ENCODE data around the gene DNAH7. TPM values are rescaled to one million over a fixed set of nuclear protein-coding genes. Genes with fewer than 3 reads are reported as not detected.

Gene DNAH7
- total RNA-seq, 4 donors from 2014 or later, result 1.6 to 5.0 (median 3.0) TPM

DNA sequence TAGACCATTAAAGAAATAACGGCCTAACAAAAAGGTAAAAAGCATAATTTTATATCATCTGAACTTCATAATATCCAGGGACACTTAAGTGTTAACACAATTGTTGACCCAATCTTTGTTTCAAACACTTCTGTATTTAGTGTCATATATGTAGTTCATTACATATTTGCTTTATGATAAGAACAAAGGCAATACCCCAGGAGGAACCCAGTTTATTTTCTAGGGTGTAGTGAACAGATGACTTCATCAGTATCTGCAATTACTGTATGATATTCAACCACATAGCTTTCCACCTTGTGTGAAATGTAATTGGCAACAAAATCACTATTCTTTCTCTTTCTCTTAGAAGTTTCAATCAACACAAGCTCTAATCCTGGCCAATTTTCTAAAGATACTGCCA is 233.8 kb downstream of the DNAH7 start:
- TF ChIP-seq EP300 (IDR thresholded peaks at IDR 0.05) (no peak), POLR2A (IDR thresholded peaks at IDR 0.05) (no peak)
- TF ChIP-seq, protein P1, sequence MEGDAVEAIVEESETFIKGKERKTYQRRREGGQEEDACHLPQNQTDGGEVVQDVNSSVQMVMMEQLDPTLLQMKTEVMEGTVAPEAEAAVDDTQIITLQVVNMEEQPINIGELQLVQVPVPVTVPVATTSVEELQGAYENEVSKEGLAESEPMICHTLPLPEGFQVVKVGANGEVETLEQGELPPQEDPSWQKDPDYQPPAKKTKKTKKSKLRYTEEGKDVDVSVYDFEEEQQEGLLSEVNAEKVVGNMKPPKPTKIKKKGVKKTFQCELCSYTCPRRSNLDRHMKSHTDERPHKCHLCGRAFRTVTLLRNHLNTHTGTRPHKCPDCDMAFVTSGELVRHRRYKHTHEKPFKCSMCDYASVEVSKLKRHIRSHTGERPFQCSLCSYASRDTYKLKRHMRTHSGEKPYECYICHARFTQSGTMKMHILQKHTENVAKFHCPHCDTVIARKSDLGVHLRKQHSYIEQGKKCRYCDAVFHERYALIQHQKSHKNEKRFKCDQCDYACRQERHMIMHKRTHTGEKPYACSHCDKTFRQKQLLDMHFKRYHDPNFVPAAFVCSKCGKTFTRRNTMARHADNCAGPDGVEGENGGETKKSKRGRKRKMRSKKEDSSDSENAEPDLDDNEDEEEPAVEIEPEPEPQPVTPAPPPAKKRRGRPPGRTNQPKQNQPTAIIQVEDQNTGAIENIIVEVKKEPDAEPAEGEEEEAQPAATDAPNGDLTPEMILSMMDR (IDR thresholded peaks at IDR 0.05), result no peak
- Histone ChIP-seq H3K27ac (no peak overlapping the region), H3K4me1 (no peaks in the 10 kb centered on the region), H3K36me3 (no peaks in the 10 kb centered on the region), H3K9me3 (no peaks in the 10 kb centered on the region), H3K4me3 (no peak overlapping the region), H3K27me3 (no peaks in the 10 kb centered on the region)
- no peak for DNase-seq (ENCODE audit: low spot score in 2 of 2)
- whole genome bisulfite sequencing, 2 donors, result 92 to 100% methylated on average over 1 of the region's 1 CpG

DNA sequence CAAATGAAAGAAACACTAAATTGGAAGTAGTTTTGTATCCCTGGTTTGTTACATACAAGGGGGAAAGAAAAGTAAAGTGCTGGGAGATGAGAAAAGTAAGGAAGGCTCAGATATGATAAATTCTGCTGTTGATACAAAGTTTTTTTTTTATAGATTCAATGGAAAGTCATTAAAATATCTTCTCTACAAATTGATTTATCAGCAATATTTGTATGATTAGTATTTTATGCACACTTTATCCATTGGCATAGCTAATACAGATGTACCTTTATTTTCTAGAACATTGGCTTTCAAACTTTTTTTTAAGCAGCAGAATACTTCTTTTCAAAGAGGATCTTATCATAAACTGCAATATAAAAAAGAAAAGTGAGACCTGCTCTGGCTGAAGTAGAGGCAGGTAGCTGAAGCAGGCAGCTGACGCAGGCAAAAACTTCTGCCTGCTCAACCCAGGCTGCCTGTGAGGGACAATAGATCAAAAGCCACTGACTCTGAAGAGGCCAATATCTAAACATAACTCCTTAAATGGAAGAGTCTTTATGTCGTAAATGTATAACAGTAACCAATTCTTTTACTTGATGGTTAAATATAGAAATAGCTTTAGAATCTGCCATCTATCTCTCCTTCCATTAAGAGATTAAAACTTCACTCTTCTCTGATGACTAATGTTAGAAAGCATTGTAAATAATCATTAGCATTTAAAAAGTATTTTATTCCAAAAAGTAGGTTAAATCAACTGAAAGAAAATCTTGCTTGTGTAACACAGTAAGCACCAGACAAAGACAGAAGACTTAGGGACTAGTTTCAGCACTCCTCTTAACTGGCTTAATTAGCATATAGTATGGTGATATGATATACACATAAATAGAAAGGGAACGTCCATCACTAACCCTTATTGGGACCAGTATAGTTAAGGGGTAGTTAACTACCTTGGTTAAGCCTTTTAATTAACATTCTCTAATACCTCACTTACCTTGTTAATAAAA is 237.4 kb downstream of the DNAH7 start:
- WGBS, 2 donors, result 51 to 61% methylated on average over 3 of the region's 3 CpGs
- no peak overlapping the region for H3K4me3 ChIP-seq

DNA sequence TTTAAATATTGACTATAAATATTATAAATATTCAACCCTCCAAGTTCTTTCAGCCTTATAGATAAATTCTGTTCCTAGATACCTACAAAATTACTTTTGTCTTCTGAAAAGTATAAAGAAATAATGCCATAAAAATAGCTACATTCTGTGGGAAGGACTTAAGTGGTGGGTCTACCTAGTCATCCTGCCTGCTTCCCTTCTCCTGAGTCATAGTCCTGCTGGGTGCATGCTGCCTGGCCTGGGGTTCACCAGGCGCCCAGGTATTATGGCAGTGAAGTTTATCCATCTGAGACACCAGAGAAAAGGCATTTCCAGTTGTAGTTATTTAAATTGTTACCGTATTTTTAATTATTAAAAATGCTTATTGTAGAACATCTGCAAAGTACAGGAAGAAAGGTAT is 244.2 kb downstream of the DNAH7 start:
- 81 to 92% methylated on average over 2 of the region's 2 CpGs for WGBS, 2 donors
- no peaks in the 10 kb centered on the region for H3K27me3 ChIP-seq
- no peaks in the 10 kb centered on the region for H3K4me1 ChIP-seq
- H3K9me3 ChIP-seq, result no peaks in the 10 kb centered on the region
- no peak overlapping the region for H3K4me3 ChIP-seq
- no peak for DNase-seq (ENCODE audit: low spot score in 2 of 2)
- no peak overlapping the region for H3K27ac ChIP-seq
- TF ChIP-seq POLR2A (IDR thresholded peaks at IDR 0.05) (no peak), EP300 (IDR thresholded peaks at IDR 0.05) (no peak)
- TF ChIP-seq, protein P1 (IDR thresholded peaks at IDR 0.05), result no peak
- no peaks in the 10 kb centered on the region for H3K36me3 ChIP-seq

More for the DNA sequence above, 237.4 kb downstream of the DNAH7 start:
- DNase-seq (ENCODE audit: low spot score in 2 of 2), result no peak
- Histone ChIP-seq H3K9me3 (no peaks in the 10 kb centered on the region), H3K27me3 (no peaks in the 10 kb centered on the region), H3K4me1 (no peaks in the 10 kb centered on the region), H3K27ac (no peak overlapping the region), H3K36me3 (no peaks in the 10 kb centered on the region)
- TF ChIP-seq POLR2A (IDR thresholded peaks at IDR 0.05) (no peak), EP300 (IDR thresholded peaks at IDR 0.05) (no peak)
- TF ChIP-seq, protein P1 (IDR thresholded peaks at IDR 0.05), result no peak

DNA sequence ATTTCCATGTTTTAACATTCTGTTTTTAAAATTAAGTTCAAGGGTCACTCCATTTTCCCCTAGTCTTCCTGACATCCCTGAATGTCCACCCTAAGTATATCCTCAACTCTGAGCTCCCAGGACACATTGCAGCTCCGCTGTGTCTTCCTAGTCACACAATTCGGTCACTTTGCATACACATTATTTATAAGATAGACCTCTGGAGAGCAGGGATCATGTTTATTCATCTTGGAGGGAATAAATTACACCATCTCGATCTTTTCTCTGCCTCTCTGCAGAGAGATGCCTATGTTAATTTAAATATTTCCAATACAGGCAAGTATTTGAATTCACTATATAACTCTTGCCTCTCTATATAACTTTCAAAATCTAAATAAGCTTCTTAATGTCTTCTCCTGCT is 245.4 kb downstream of the DNAH7 start:
- DNase-seq (ENCODE audit: low spot score in 2 of 2), result no peak
- no peaks in the 10 kb centered on the region for H3K36me3 ChIP-seq
- H3K4me3 ChIP-seq, result no peak overlapping the region
- no peak overlapping the region for H3K27ac ChIP-seq
- H3K27me3 ChIP-seq, result no peaks in the 10 kb centered on the region
- H3K9me3 ChIP-seq, result no peaks in the 10 kb centered on the region
- TF ChIP-seq, protein P1 (IDR thresholded peaks at IDR 0.05), result no peak
- no peak for TF ChIP-seq POLR2A (IDR thresholded peaks at IDR 0.05)
- TF ChIP-seq EP300 (IDR thresholded peaks at IDR 0.05), result no peak
- WGBS, 2 donors, result 78 to 90% methylated on average over 3 of the region's 3 CpGs
- H3K4me1 ChIP-seq, result no peaks in the 10 kb centered on the region

DNA sequence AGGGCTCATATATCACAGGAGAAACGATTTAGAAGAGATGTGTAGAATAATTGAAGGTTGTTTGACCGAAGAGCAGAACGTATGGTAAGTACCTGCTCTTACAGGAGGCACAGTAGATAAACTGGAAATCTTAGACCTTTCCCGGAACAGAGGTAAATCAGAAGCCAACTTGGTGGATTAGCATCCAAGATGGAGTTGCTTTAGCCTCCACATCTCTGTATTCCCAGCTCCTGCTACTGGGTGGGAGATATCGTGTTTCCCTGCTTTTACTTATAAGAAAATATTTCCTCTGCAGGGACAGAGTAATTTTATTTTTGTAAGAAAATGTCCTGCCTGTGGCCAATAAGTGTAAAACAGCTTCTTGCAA is 247.1 kb downstream of the DNAH7 start:
- WGBS, 2 donors, result 72 to 78% methylated on average over 5 of the region's 5 CpGs
- TF ChIP-seq EP300 (IDR thresholded peaks at IDR 0.05) (no peak), POLR2A (IDR thresholded peaks at IDR 0.05) (no peak)
- TF ChIP-seq, protein P1 (IDR thresholded peaks at IDR 0.05), result no peak
- H3K4me1 ChIP-seq, result no peaks in the 10 kb centered on the region
- no peaks in the 10 kb centered on the region for H3K9me3 ChIP-seq
- no peak for DNase-seq (ENCODE audit: low spot score in 2 of 2)
- no peaks in the 10 kb centered on the region for H3K36me3 ChIP-seq
- no peak overlapping the region for H3K4me3 ChIP-seq
- H3K27ac ChIP-seq, result no peak overlapping the region
- no peaks in the 10 kb centered on the region for H3K27me3 ChIP-seq

All from tibial nerve (tissue), 4 donors.